NCI-H2171 treated with DMSO at 0.1 percent for 48 hours (cell line): Measurements from ENCODE around the gene GALNT1.

Experiments used
- DNase-seq: peaks from one replicate; lab custom pipeline; 2025; lab: John Stamatoyannopoulos, UW

GALNT1 gene

DNA sequence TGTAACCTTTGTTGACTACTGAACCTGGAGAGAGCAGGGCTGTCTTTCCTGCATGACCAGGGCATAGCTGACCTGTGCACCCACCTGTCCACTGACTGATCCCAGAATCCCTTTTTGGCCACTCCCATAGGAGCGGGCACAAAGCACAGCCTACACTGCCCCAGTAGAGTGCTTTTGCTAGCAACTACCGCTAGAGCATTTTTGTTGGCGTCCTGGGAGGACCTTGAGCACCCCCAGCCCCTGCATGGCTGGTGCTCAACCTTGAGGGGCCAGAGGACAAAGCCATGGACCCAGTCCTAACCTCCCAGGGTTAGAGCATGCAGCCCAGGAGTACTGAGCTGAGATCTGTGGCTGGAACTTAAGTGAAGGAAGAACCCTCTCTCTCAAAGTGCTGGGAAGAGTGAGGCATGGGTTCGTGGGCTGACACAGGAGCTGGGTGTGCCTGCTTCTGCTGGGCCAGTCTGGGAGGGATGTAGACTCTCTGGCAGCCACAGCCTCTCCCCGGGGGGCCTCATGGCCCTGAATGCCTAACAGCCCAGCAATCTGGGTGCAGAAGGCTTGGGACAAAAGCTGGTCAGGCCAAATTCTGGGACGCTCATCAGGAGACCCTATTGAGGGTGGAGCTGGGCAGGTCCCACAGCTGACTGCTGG is 140.0 kb downstream of the GALNT1 start:
- DNase-seq, result no peak

DNA sequence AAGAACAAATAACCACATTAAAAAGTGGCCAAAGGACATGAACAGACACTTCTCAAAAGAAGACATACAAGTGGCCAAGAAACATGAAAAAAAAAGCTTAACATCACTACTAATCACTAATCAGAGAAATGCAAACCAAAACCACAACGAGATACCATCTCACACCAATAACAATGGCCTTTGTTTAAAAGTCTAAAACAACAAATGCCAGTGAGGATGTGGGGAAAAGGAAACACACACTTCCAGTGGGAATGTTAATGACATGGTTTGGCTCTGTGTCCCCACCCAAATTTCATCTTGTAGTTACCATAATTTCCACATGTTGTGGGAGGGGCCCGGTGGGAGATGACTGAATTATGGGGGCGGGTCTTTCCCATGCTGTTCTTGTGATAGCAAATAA is 147.1 kb downstream of the GALNT1 start:
- no peak for DNase-seq

DNA sequence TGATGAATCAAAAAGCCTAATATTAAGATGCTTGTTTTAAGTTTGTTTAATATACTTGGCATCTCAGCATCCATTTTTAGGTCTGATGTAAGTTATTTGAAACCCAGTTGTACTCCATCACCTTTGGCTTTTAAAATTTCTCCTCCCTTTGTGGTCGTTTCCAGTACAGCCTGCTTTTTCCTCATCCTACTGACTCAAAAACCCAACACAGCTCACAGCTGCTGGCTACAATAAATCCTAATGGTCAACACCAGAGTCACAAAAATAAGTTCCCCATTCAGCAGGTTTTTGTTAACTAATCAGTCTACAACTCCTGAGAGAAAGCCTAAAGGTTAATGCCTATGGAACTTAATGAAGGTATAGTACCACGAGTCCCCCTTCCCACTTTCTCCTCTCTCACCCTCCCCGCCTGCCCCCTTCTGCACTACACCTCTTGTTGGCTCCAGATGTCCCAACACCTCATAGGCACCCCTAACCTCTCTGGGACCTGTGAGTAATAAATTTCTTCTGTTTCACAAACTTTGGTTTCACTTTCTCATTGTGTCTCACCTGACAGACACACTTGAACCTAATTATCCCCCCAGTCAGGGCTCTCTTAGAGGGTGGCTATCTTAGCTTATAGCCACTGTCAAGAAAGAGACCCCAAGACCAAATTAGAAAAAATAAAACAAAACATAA is 148.6 kb downstream of the GALNT1 start:
- no peak for DNase-seq

DNA sequence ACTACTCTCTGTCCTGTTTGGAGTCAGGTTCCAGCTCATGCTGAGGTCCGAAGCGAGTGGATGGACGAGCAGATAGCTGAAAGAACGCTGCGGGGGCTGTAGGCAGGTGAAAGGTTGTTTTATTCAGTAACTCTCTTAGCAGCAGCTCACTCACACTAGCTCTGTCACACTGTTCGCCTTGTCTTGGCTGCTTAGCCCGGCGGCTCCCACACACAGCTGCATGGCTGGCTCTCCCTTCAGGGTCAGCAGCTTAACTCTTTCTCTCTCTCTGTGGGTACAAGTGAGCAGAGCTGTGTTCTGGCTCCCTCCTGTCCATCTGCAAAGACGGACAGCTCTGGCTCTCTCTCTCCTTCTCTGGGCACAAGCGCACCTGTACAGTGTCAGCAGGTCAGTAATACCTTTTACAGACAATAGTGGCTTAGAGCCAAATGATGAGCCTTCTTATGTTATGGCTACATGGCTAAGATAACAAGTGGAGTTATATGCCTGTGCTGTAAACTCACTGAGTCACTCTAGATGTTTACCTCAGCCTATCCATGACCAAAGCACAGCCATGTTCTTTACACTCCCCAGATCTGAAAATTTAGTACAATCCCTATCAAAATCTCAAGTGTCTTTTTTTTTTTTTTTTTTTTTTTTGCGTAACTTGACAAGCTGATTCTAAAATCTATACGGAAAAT is 149.3 kb downstream of the GALNT1 start:
- DNase-seq, result no peak

DNA sequence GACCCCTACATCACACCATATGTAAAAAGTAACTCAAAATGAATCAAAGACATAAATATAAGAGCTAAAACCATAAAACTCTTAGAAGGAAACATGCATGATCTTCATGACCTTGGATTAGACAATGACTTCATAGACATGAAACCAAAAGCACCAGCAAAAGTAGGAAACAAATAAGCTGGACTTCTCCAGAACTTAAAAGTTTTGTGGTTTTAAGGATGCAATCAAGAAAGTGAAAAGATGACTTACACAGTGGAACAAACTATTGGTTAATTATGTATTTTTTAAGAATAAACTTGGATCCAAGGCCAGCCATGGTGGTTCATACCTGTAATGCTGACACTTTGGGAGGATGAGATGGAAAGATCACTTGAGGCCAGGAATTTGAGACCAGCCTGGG is 150.2 kb downstream of the GALNT1 start:
- no peak for DNase-seq

DNA sequence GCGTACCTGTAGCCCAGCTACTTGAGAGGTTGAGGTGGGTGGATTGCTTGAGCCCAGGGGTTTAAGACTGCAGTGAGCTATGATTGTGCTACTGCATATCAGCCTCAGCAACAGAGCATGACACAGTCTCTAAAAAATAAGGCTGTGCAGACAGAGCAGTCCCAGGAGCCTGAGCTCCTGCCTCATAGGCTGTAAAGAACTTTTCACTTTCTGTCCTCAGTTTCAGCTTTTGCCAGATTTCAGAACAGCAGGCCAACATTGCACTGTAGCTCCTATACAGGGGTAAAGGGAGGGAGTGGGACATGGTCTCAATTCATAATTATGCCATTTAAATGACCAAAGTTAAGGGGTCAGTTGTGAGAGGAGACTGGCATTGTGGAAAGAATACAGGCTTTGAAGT is 150.6 kb downstream of the GALNT1 start:
- DNase-seq, result no peak

DNA sequence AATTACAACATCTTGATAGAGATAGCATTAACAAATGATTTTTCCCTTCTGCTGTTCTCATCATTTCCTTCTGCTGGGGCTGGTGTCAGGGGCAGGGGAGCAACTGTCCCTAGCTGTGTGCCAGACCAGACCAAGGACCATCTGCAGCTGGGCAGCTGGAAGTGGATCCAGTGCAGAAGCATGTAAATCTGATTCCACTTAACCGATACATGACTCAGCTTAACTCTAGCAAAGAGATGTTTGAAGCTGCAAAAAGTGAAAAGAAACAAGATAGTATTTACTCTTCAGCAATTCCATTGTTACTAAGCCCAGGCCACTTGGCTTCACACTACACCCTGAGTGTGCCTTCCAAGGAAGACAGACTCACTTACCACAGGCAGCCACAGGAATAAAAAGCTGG is 151.1 kb downstream of the GALNT1 start:
- no peak for DNase-seq

DNA sequence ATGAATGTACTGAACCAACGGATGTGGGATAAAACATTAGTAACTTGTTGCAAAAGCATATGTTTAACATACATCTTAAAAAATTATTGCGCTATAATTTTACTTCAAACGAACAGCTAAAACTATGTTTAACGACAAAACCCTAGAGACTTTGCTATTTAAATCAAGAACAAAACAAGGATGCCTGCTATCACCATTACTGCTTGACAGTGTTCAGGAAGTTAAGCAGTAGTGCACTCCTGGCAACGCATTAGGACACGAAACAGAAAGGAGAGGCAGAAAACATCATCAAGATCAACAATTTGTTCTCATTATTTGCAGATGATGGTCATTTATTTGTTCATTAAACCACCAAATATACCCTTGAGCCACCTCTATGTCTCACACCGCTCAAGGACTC is 151.9 kb downstream of the GALNT1 start:
- no peak for DNase-seq

DNA sequence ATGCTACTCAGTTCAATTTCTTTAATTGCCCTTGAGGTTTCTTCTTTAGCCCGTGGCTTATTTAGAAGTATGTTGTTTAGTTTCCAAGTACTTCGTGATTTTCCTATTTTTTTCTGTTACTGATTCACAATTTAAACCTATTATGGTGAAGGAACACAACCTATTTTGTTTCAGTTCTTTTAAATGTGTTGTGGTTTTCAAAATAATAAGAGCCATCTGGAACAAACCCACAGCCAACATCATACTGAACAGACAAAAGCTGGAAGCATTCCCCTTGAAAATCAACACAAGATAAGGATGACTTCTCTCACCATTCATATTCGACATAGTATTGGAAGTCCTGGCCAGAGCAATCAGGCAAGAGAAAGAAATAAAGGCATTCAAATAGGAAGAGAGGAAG is 155.2 kb downstream of the GALNT1 start:
- no peak for DNase-seq

DNA sequence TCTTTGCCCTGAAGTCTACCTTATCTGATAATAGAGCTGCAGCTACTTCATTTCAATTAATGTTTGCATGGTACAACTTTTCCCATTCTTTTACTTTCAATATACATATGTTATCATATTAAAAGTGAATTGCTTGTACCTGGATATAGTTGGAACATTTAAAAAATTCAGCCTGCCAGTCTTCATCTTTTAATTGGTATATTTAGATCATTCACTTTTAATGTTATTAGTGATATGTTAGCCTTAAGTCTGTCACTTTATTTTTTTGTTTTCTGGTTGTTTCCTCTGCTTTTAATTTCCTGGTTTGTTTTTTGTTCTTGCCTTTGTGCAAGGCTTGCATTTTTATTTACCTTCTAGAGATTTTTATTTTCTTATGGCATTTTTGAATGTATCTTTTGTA is 158.2 kb downstream of the GALNT1 start:
- DNase-seq, result no peak

DNA sequence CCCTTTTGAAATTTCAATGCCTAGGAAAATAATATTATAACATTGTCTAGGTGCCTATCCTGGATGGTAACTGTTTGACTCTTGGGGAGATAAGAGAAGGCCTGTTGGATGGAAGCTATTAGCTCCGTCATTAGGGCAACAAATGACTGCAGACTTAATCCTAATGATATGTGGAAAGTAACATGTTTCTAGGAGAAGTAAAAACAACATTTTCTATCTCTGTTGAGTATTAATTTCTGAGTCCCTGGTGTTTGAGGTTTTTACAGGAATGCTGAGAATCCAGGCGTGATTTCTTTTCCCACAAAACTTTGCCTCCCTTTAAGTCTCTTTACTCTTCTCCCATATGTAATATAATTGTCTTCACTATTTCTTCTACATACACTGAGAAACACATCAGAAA is 159.1 kb downstream of the GALNT1 start:
- no peak for DNase-seq

DNA sequence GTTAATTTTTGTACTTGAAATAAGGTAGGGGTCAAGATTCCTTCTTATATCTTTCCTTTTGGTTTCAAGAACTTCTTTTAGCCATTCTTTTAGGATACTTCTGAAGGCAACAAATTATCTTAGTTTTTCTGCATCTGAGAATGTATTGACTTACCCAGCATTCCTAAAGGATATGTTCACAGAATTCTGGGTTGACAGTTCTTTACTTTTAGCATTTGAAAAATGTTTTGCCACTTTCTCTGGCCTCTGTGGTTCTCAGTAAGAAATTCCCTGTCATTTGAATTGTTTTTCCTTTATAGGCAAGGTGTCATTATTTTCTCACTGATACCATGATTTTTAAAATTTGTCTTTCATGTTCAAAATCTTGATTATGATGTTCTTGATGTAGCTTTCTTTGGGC is 162.4 kb downstream of the GALNT1 start:
- DNase-seq, result no peak

DNA sequence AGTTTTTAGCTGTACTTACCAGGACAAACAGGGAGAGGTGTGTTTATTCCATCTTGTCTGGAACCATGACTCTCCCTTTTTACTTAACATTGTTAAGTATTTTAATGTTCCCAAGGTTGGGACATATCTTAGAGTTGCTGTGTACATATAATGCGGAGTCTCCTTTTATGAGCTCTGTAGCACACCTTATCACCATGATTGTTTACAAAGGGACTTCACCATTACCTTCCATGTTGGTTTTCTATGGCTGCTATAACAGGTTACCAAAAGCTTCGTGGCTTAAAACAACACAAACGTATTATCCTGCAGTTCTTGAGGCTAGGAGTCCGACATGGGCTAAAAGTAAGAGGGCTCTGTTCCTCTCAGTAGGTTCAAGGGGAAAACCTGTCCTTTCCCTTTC is 164.3 kb downstream of the GALNT1 start:
- DNase-seq, result no peak

DNA sequence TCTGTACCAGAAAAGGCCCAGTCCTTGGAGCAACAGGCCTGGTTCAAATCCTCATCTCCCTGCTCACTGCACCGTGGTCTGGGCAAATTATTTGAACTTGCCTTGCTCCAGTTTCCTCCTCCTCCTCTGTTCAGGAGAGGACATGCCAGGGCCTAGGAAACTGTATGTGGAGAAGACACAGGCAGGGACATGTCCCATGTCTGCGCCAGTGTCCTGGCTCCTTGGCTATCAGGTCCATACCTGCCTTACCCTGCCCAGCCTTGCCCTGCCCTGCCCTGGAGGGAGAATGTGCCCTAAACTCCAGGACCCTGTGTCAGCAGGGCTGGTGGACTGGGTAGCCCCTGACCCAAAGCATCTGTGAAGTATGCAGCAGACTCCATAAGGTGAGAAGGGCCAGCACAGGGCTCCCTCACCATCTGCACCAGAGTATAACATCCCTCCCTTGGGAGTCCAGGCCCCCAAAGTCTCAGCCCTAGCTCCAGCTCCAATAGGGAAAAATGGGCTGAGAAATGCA is 165.3 kb downstream of the GALNT1 start:
- no peak for DNase-seq

DNA sequence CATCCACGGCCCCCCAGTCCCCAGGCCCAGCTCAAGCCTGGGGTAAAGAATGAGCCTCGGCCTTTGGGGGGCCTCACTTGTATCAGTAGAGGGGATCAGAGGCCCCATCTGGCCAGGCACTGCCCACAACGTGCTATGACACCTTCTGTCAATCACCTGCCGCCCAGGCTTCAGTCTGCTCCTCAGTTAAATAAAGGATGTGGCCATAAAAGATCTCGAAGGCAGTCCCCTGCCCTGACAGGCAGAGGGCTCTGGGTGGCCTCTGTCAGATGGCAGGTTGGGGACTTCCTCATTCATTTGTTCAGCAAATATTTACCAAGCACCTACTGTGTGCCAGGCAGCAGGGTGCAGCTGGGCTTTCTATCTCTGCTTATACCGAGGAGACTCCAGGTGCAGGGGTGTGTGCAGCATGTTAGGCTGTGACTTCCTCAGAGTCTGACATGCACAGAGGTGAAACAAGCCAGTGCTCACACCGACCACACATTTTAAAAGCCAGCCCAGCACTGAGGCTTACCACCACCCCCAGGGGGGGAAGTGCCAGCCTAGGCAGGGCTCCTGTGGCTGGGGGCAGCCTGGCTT is 166.4 kb downstream of the GALNT1 start:
- DNase-seq, result no peak

DNA sequence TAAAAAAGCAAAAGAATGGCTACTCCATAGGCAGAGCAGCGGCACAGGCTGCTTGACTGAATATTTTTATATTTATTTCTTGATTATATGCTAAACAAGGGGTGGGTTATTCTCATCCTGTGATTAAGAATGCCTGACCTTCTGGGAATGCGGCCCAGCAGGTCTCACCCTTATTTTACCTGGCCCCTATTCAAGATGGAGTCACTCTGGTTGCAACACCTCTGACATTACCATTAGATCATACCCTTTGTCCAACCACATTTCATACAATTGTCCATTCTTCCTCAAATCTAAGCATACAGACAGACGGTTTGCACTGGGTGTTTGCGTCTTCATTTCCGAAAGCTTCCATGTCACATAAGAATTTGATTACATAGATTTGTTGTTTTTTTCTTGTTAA is 168.2 kb downstream of the GALNT1 start:
- DNase-seq, result no peak

DNA sequence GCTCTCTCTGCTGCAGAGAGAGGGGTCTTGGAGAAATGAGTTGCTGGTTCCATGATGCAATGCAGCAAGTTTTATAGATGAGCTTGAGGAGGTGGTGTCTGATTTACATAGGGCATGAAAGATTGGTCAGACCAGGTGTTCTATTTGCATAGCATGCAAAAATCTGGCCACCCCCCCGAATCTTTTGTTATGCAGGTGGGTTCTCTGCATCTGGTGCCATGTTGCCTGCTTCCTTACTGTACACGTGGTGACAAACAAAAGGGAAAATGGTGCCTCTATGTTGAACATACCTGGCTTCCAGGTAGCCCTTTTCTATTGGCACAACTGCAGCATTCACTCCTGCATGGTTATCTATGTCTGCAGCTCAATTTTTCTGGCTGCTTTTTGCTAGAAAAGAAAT is 169.4 kb downstream of the GALNT1 start:
- no peak for DNase-seq

DNA sequence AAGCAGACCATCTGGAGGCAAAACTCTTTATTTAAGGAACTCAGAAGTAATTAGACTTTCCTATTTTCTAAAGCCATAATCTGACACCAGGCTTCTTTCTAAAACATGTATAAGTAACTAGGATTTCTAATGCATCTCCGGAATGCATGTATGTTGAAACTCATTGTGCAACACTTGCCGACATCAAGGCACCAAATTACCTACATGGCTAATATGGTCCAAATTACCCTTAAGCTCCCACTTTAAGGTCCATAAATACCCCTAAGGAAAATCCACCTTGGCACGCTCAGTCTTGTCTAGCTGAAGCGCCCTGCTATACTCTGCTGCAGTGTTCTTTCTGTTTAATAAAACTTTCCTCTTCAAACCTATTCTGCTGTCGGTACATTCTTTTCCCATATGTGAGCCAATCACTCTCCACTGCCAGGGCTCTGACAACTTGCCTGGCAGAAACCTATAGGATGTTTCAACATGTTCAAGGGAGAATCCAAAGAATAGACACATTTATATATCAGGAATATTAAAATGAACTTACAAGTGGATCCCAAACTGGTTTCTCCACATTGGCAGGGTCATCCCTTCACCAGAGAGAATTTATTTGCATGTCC is 171.9 kb downstream of the GALNT1 start:
- no peak for DNase-seq

DNA sequence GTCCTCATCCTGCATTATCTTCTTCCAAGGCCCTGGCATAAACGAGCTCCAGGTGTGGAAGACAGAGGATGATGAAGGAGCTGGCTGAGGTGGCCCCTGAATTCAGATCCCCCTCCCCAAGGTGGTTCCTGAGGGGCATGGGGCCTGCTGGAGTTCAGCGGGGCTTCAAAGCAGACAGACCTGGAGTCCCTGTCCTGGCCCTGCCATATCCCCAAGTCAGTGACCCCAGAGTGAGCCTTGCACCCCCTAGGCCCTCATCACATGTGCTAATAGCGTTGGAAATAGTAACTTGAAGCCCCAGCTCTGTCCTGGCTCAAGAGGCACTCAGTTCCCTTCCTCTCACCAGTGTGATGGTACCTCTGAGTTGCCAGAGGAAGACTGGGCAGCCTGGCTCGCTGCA is 172.9 kb downstream of the GALNT1 start:
- no peak for DNase-seq

DNA sequence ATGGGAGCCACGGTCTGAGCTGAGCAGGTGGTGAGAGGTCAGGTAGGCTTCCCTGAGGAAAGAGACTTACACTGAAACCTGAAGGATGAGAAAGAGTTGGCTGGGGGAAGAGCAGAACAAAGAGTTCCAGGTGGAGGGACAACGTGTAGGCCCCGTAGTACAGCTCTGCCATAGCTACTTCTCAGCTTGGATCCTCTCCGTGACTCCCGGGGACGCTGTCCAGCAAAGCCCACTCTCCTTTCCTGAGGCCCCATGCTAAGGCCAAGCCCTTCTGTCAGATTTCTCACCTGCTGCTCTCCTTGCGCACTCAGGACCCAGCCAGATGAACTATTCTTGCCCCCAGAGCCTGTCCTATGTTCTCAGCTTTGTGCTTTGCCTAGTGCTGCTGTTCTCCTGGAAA is 173.8 kb downstream of the GALNT1 start:
- no peak for DNase-seq

DNA sequence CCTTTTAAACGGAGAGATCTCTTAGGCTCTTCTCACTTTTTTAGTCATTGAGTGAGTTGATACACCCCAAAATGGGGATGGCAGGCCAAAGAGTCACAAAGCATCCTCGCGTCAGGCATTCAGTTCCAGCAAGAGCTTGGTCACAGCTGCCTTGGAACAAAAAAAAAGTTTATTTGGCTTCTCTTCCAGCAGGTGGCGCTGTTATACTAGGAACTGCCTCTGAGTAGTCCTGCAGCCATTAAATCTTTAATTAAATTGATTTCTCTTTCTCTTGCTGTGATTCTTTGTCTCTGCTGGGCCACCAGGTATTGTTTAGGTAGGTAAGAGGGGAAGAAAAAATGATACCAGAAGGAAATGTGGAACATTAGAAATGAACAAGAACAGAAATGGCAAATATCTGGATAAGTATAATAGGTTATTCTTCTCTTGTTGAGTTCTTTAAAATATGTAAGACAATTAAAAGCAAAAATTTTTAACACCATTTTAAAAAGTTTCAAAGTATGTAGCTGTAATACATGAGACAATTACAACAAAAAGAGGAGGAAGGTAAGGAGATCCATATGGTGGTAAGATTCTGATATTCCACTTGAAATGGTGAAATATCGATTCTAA is 175.1 kb downstream of the GALNT1 start:
- peak; percentile 84 for DNase-seq
